ENCODE results near the gene ATXN1.

GRCh38 chr6:16742116-16742515 lies 19.1 kb downstream of the ATXN1 start:
- TF ChIP-seq POLR2AphosphoS5 (IDR thresholded peaks at IDR 0.05) (no peak), CTCF (IDR thresholded peaks at IDR 0.05) (no peak), POLR2A (IDR thresholded peaks at IDR 0.05; ENCODE audit: low read depth) (no peak)
